Ovary (tissue), 3 donors: ENCODE measurements around the gene TRIM28.

Source experiments
- CTCF ChIP-seq, 3 donors: fragments of 450-650 bp in 2 of 3; fragments of 200-600 bp in 1 of 3; IDR thresholded peaks; one replicate each; pipeline versions ENCODE4 v1.5.1 to v1.8.0; 2016 to 2022; ENCODE audit warnings: antibody characterized with exemption in 3 of 3, mild to moderate bottlenecking in 1 of 3
- EP300 ChIP-seq: sonication (generic); formaldehyde crosslinking; IDR thresholded peaks from one replicate; pipeline ENCODE4 v1.6.1; 2017; ENCODE audit warnings: antibody characterized with exemption
- donor health status: DM: no; HTN: no; CAD: no.

- TF ChIP-seq EP300 = no peak
- TF ChIP-seq CTCF (IDR thresholded peaks at IDR 0.05) = no peak
Observed at GRCh38 chr19:58500242-58500641, 43.6 kb upstream of the TRIM28 start.
